ENCODE measurements around the gene KHK.

- no peak for TF ChIP-seq HBP1 (CRISPR knock-in tag; IDR thresholded peaks at IDR 0.05)
- TF ChIP-seq POLR2G (IDR thresholded peaks at IDR 0.05; ENCODE audit: low read depth, low read length) = no peak
- TF ChIP-seq CUX1 (CRISPR knock-in tag; IDR thresholded peaks at IDR 0.05) = no peak
- no peak for TF ChIP-seq ZNF347 (CRISPR knock-in tag; IDR thresholded peaks at IDR 0.05; ENCODE audit: low read depth)
- no peak for TF ChIP-seq ZNF3 (CRISPR knock-in tag; IDR thresholded peaks at IDR 0.05)
- no peak for TF ChIP-seq USF2 (CRISPR knock-in tag; IDR thresholded peaks at IDR 0.05)
- no peak for TF ChIP-seq SIX5 (IDR thresholded peaks at IDR 0.05; ENCODE audit: borderline replicate concordance in 1 of 2, insufficient read depth in 1 of 2, low read depth in 1 of 2, low read length in 2 of 2)
These were observed 29.4 kb upstream of the KHK start for GRCh38 chr2:27057184-27057583.
